Heart left ventricle (tissue), 16 donors: ENCODE data around the gene IQCH. TPM values are rescaled to one million over a fixed set of nuclear protein-coding genes. Genes with fewer than 3 reads are reported as not detected.

Source experiments
- ATAC-seq, 4 donors: fragments of 200-7000 bp; cut with Tn5 transposase; one replicate each; pipeline ENCODE4 v1.9.1; 2020 to 2022; ENCODE audit warnings: moderate library complexity in 4 of 4, mild to moderate bottlenecking in 3 of 4, moderate number of reproducible peaks in 1 of 4
- DNase-seq, 5 donors: peaks; one replicate each; pipeline ENCODE4 v3.0.0-alpha.2; 2020
- H3K27ac ChIP-seq, 12 donors: fragments of 200-600 bp; sonication (generic) in 4 of 12; one replicate each; pipeline versions ENCODE4 v1.5.0 to v1.8.0; 2016 to 2022; ENCODE audit warnings: mild to moderate bottlenecking in 2 of 12
- H3K27me3 ChIP-seq, 9 donors: fragments of 200-600 bp; sonication (generic) in 2 of 9; one replicate each; pipeline versions ENCODE4 v1.5.1 to v1.8.0; 2016 to 2022; ENCODE audit warnings: mild to moderate bottlenecking in 3 of 9
- H3K36me3 ChIP-seq, 9 donors: fragments of 200-600 bp; sonication (generic) in 2 of 9; one replicate each; pipeline versions ENCODE4 v1.5.0 to v1.8.0; 2018 to 2022; ENCODE audit warnings: mild to moderate bottlenecking in 2 of 9
- H3K4me1 ChIP-seq, 12 donors: fragments of 200-600 bp; sonication (generic) in 4 of 12; one replicate each; pipeline versions ENCODE4 v1.5.0 to v1.8.0; 2016 to 2022; ENCODE audit warnings: mild to moderate bottlenecking in 3 of 12
- H3K4me3 ChIP-seq, 12 donors: fragments of 200-600 bp; sonication (generic) in 4 of 12; one replicate each; pipeline versions ENCODE4 v1.5.0 to v1.8.0; 2017 to 2022; ENCODE audit warnings: mild to moderate bottlenecking in 9 of 12, moderate library complexity in 4 of 12
- H3K9me3 ChIP-seq, 12 donors: fragments of 200-600 bp; sonication (generic) in 4 of 12; one replicate each; pipeline versions ENCODE4 v1.5.0 to v1.8.0; 2016 to 2022; ENCODE audit warnings: mild to moderate bottlenecking in 1 of 12
- POLR2A ChIP-seq, 2 donors: fragments of 450-650 bp; IDR thresholded peaks; one replicate each; pipeline ENCODE4 v1.6.1; 2017; ENCODE audit warnings: antibody characterized with exemption in 2 of 2, mild to moderate bottlenecking in 2 of 2, moderate library complexity in 2 of 2
- WGBS, 4 donors: extraction: QIAGEN DNeasy Blood & Tissue Kit in 2 of 4; methylation state at CpG; one replicate each; pipeline versions ENCODE4 v1.1.5 to v1.1.7; 2013 to 2018; 5-methylcytosine and 5-hydroxymethylcytosine counted together
- intact Hi-C, 10 donors: fragments of 100-400 bp; cut with DNase I; formaldehyde crosslinking; loops; one replicate each; pipeline versions ENCODE4 v1.11.1 to v1.14.2; 2022
- polyA plus RNA-seq, 2 donors: library from polyadenylated mRNA; stranded (reverse); fragments of 200-250 nt; gene quantifications; one replicate each; pipeline ENCODE4 v1.2.3, GENCODE V29; 2013
- total RNA-seq, 9 donors: library from RNA; depleted of rRNA in 2 of 9; stranded (reverse); fragments of >200 nt in 2 of 9; fragmentation: NEBNext Ultra II Directional in 3 of 9; extraction: Animal tissue kit (Norgen Biotek cat#: 25700) in 3 of 9; gene quantifications; one replicate each; pipeline versions ENCODE4 v1.1.0 to v1.2.4, GENCODE V29; 2016 to 2023
- TF ChIP-seq, protein P1 (sequence below), 12 donors: fragments of 200-600 bp; sonication (generic) in 4 of 12; IDR thresholded peaks; one replicate each; pipeline versions ENCODE4 v1.5.0 to v1.8.0; 2018 to 2022; ENCODE audit warnings: antibody characterized with exemption in 12 of 12, mild to moderate bottlenecking in 5 of 12
- donor health status: ischemic (EF 13 %, LVEDD 7.1; RV severe dilation, severe dysfunction).
- donor health status: healthy with polysubstance abuse.
- donor health status: DM: no; HTN: yes; CAD: no.
- donor health status: DM: no; HTN: no; CAD: no.
- donor health status: ischemic (EF 25% LVEDD 6.9; RV normal size, moderate dysfunction).
- donor health status: ischemic (EF 25% LVEDD 5.7; RV mildly dilated, moderate dysfunction).
- donor health status: healthy.
- donor health status: DM: yes; HTN: yes; CAD: no.
- donor health status: ischemic (EF 35%, LVEDD 5.7; RV mildly dilated, moderate dysfunction).
- donor health status: nonischemic (EF 11% LVEDD 7.7; RV severe dilation, severe dysfunction).
- donor health status: DM: yes; HTN: yes; CAD: no.
- donor health status: PGD.
- donor health status: ischemic (EF 29% LVEDD 5.4; RV normal size, mild dysfunction).
- donor health status: nonischemic (EF 23%, LVEDD 6.1; RV moderate dilation, normal function).

IQCH gene
- total and polyA plus RNA-seq, 11 donors: 0.11 to 3.3 (median 1.4) TPM

DNA sequence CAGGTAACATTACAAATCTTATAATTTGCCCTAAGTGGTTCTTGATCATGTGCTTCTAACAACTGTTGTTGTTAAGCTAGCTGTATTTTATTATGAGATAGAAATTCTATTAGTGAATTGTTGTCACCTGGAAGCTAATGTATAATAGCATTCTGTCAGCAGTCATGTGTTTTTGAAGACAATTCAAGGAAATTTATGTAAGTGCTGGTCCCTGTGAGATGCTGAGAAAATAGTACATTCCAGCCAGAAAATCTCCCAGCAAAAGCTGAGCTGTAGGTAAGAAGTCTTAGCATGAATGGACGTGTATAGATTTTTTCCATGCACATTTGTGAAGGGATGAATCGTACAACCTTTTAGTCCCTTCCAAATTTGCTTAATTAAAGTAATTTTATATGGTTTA is 146.3 kb downstream of the IQCH start:
- no peaks in the 10 kb centered on the region for H3K27me3 ChIP-seq
- ATAC-seq (no peak), DNase-seq (no peak)
- H3K4me3 ChIP-seq: no peak overlapping the region
- TF ChIP-seq, protein P1, sequence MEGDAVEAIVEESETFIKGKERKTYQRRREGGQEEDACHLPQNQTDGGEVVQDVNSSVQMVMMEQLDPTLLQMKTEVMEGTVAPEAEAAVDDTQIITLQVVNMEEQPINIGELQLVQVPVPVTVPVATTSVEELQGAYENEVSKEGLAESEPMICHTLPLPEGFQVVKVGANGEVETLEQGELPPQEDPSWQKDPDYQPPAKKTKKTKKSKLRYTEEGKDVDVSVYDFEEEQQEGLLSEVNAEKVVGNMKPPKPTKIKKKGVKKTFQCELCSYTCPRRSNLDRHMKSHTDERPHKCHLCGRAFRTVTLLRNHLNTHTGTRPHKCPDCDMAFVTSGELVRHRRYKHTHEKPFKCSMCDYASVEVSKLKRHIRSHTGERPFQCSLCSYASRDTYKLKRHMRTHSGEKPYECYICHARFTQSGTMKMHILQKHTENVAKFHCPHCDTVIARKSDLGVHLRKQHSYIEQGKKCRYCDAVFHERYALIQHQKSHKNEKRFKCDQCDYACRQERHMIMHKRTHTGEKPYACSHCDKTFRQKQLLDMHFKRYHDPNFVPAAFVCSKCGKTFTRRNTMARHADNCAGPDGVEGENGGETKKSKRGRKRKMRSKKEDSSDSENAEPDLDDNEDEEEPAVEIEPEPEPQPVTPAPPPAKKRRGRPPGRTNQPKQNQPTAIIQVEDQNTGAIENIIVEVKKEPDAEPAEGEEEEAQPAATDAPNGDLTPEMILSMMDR (IDR thresholded peaks at IDR 0.05): no peak
- TF ChIP-seq POLR2A (IDR thresholded peaks at IDR 0.05): no peak
- H3K9me3 ChIP-seq: no peaks in the 10 kb centered on the region
- H3K36me3 ChIP-seq: no peaks in the 10 kb centered on the region
- intact Hi-C loops: no loop called here
- H3K4me1 ChIP-seq: peaks cover 0 to 11% (median 0%) of the 10 kb centered on the region in 12 donors
- no peak overlapping the region for H3K27ac ChIP-seq
- WGBS, 4 donors: 83 to 90% (median 85%) methylated on average over 2 of the region's 2 CpGs

DNA sequence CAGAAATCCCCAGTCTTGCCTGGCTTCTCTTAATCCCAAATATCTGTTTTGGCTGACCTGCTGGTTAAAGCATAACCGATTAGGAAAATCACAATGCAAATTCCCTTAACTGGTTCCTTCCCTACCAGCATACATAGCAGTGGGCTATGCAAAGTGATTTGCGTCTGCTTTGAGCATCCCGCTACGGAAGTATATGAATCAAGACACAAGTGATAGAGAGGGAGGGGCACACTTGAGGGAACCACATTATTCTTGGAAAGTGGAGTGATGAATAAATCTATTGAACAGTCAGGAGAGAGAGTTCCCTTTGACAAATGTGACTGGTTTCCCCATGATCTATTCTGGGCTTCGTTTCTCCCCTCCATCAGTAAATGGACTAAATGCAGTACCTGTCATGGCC is 146.8 kb downstream of the IQCH start:
- ATAC-seq (no peak), DNase-seq (no peak)
- 86 to 93% (median 91%) methylated on average over 5 of the region's 5 CpGs for WGBS, 4 donors
- no peak overlapping the region for H3K4me3 ChIP-seq
- H3K36me3 ChIP-seq: no peaks in the 10 kb centered on the region
- TF ChIP-seq, protein P1 (IDR thresholded peaks at IDR 0.05): no peak
- TF ChIP-seq POLR2A (IDR thresholded peaks at IDR 0.05): no peak
- no peak overlapping the region for H3K27ac ChIP-seq
- no peaks in the 10 kb centered on the region for H3K9me3 ChIP-seq
- H3K4me1 ChIP-seq: peaks cover 0 to 8% (median 0%) of the 10 kb centered on the region in 12 donors
- no peaks in the 10 kb centered on the region for H3K27me3 ChIP-seq
- intact Hi-C loops: no loop called here

DNA sequence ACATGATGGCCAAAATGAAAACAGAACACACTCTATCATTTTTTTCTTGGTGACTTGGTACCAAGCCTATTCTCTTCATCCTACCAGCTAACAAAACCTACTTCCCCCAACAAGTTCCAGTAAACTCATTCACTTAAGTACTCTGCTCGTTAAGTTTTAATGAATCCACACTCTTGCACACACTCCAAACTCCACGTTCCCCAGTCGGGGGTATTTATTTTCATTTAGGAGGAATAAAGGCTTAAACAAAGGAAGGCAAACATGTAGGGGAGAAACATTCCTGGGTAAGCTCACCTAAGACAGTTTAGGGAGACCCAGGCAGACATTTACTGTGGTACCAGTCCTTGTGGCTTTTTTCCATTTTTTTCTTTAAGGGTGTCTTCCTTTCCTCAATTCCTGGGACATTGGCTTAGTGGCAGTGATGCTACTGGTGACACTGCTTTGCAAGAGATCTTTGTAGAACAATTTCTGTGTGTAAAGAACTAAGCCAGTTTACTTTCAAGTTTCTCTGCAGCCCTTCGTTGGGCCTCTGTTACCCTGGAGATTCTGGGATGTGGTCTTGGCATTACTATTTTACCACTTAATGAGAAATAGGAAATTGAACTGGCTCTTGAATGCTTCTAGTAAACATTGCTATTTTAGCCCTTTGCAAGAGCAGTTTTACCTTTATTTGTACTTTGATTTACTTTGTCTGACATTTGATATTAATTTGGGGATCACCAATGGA is 149.0 kb downstream of the IQCH start:
- Histone ChIP-seq H3K4me1 (no peaks in the 10 kb centered on the region), H3K36me3 (no peaks in the 10 kb centered on the region), H3K4me3 (no peak overlapping the region), H3K27me3 (no peaks in the 10 kb centered on the region), H3K27ac (no peak overlapping the region), H3K9me3 (no peaks in the 10 kb centered on the region)
- TF ChIP-seq, protein P1 (IDR thresholded peaks at IDR 0.05): no peak
- TF ChIP-seq POLR2A (IDR thresholded peaks at IDR 0.05): no peak
- no peak for DNase-seq
- intact Hi-C loops: no loop called here
- ATAC-seq: no peak
- 81 to 86% (median 82%) methylated on average over 4 of the region's 4 CpGs for WGBS, 4 donors

DNA sequence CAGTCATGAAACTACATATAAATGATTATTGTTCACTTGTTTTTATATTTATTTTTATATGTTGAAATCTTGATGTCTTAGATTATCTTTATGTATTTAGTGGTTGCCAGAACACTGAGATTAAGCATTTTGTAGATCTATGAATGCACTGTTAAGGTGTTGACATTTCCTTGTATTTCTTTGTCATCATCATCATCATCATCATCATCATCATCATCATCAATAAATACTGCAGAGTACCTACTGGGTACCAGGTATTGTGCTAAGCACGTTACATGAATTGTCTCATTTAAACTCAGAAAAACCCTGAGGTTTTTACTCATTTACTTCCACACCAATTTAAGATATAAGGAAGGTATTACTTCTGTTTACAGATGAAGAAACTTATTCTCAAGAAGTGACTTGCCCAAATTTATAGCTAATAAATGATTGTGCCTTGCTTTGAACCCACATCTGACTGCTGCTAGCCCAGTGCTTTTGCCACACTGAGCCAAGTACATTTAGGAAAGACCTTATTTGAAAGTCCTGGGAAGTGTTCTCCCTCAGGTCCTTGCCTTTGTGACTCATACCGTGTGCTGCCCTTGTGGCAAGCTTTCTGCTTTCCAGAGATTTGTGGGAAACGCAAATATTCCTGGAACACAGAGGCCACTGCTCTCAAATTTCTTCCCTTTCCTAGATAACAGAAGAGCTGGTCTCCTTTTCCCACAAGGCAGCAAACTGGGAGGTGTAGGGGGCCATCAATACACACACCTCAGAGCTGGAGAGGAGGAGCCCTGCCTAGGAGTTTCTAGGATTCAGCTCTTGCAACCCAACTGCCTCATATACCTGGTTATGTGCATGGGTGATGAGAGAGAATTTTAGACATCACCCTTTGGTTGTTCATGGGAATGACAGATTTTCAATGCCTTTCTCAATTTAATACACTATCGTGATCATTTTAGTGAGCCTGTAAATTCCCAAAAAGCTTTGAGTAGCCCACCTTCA is 150.9 kb downstream of the IQCH start:
- intact Hi-C loops: no loop called here
- H3K9me3 ChIP-seq: no peaks in the 10 kb centered on the region
- no peak overlapping the region for H3K27ac ChIP-seq
- TF ChIP-seq POLR2A (IDR thresholded peaks at IDR 0.05): no peak
- TF ChIP-seq, protein P1 (IDR thresholded peaks at IDR 0.05): no peak
- no peak for DNase-seq
- H3K36me3 ChIP-seq: no peaks in the 10 kb centered on the region
- ATAC-seq: no peak
- no peaks in the 10 kb centered on the region for H3K4me1 ChIP-seq
- no peaks in the 10 kb centered on the region for H3K27me3 ChIP-seq
- 81 to 87% (median 83%) methylated on average over 4 of the region's 4 CpGs for WGBS, 4 donors
- no peak overlapping the region for H3K4me3 ChIP-seq
